Smooth muscle cell of the brain vasculature (primary cell): ENCODE results near the gene EXT2.

Experiments
- DNase-seq: peaks from one replicate; pipeline ENCODE4 v3.0.0-alpha.2; 2012; ENCODE audit warnings: low read depth, low spot score

Gene EXT2

DNA sequence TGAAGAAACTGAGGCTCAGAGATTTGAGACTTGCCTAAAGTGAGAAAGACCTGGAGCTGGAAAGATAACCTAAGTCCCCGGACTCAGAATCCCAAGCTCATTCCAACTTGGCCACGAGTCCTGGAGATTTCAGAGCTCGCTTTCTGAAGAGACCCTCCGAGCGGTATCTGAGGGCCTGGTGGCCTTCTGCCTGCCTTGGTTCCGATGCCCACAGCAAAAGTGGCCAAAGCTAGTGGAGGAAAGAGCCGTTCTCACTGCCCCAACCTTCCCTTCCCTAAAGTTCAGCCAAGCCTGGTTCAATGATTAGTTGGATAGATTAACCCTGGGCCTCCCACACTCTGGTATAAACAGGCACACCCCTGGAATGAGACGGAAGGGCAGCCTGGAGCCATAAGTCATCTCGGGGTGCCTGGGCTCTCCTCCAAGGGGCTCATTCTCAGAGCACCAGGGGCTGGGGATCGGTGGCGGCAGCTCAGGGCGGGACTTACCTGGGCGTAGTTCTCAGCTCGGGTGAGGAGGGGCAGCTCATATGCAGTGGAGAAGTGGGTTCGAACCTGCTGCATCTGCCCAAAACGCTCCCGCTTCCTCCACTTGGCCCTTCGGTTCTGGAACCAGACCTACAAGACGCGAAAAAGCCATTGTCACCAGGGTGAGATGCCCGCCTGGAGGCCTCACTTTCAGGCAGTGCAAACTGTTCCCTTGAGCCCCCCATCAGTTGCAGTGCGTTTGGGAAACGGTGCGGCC is 171.7 kb downstream of the EXT2 start:
- no peak for DNase-seq

DNA sequence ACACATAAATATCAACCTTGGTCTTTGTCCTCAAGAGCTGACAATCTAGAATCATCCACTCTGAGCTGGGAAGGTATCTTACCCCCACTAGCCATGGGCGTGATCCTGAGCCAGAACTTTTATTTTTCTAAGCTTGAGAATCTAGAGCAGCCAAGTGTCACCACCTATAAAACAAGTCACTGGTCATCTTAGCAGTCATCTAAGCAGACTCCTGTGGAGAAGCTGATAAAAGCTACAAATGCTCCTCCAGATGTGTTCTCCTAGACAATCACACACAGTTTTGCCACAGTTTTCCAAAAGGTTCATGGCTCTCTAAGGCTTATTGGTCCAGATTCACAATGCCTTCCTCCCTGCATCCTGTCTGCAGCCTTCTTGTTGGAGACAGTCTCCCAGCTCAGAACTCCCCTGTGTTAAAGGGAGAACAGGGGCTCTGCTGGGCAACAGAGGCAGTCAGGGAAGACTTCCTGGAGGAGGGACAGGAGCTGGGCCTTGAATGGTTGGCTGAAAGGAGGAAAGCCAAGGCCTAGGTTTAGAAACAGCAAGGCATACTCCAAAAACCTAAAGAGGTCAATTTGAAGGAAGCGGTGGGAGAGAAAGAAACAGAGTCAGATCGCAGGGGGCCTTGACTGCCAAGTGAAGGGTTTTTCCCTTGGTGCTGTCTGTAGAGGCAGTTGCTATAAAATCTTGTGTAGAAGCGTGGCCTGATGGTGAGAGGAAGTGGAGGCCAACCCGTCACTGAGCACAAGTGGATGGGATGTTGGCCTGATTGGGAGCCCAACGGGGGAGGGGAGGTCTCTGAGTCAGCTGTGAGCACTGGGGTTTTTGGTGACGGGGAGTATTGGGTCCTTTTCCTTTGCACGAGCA is 172.5 kb downstream of the EXT2 start:
- DNase-seq = no peak

DNA sequence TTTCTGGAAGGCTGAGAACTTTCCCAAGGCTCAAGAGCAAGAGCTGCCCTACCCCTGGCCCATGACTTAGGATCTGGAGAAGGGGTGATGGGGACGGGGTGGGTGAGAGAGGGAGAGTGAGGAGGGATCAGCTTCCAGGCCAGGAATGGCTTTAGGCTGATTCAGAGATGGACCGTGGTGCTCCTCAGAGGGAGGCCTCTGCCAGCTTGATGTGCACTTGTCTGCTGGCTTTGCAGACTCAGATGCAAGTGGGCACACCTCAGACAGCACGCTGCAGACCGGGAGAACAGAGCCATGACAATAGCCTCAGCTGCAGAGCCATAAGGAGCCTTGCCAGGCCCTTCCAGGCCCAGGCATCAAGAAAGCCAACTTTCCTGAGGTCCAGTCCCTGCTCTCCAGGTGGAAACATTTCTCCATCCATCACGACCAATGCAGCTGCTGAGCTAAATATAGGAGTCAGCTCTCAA is 173.2 kb downstream of the EXT2 start:
- no peak for DNase-seq

GRCh38 chr11:44269369-44270351 is 174.2 kb downstream of the EXT2 start:
- no peak for DNase-seq

- peak; percentile 69 for DNase-seq
Measured at GRCh38 chr11:44270403-44271273, 175.2 kb downstream of the EXT2 start.

DNA sequence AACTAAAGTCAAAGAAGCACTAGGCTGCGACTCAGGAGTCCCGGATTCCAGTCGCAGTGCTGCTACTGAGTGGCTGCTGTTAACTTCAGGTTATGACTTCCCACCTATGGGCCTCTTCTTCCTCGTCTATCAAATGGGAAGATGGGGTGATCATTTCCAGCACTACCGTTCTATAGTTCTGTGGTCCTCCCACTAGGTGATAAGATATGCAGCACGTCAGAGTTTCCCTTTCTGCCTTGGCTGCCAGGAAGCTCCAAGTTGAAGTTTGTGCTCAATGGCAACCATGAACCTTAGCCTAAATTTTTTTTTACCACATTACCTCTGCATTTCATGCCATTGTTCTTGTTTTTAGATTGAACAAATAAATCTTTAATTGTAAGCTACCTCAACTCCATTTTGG is 175.8 kb downstream of the EXT2 start:
- no peak for DNase-seq

DNA sequence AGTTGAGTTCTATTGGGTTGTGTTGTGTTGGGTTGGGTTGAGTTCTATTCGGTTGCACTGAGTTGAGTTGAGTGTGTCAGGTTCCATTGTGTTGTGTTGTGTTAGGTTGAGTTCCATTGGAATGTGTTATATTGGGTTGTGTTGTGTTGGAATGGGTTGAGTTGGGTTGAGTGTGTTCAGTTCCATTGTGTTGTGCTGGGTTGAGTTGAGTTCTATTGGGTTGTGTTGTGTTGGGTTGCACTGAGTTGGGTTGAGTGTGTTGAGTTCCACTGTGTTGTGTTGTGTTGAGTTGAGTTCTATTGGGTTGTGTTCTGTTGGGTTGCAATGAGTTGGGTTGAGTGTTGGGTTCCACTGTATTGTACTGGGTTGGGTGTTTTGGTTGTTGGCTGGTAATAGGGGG is 178.9 kb downstream of the EXT2 start:
- DNase-seq = no peak

GRCh38 chr11:44275241-44275640 is 179.8 kb downstream of the EXT2 start:
- no peak for DNase-seq

DNA sequence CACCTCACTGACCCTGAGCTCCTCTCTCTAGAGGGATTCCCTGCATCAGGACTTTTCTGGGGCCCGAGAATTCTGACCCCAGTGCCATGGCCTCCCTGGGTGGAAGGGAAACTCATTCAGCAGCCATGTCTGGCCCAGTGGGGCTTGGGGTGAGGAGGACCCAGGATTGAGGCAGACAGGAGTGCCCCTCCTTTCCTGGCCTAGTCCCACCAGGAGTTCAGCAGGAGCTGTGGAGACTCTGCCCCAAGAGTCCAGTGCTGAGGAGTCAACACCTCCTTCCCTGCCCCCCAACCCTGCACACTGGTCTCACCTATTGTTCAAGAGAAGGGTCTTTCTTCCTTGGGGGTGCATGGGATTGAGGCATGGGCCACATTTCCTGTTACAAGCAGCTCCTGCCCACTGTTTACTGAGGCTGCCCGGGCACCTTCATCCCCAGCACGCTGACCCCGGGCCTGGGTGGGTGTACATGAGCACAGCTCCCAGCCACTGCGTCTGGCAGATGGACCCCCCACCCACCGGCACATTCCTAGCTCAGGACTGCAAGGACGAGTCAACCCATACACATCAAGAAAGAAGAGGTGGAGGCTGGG is 180.6 kb downstream of the EXT2 start:
- no peak for DNase-seq

DNA sequence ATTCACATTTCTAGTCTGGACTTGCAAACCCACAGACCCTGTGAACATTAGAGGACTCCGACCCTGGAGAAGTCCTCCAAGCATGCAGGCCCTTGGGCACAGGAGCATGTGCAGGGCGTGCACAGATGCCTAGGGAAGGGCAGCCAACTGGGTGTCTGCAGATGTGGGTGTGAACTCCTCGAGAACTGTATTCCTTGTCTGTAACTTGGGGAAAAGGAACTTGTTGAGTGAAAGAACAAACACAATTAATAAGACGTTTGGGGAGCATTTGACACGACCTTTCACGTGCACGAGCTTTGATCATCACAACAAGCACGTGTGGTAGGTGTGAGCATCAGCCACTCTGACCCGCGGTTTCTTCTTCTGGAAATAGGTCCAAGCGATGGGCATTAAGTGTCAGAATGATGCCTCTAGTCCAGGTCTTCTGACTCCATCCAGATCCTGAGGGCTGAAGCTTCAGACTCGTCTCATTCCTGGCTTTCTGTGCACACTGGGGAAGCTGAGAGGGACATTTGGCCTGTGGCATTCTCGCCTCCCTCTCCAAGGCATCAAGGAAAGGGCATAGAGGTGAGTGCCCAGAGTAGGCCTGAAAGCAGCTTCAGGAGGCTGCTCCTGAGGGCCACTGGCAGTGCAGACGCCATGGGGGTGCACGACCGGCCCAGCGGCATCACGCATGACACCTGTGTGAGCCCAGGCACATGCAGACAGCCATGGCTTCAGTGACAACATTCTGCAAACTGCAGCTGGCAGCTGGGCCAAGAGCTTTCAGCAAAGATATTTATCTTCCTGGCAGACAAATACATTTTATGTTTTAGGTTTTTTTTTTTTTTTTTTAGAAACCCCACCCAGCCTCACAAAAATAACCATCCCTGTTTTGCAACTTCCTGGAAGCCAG is 182.0 kb downstream of the EXT2 start:
- no peak for DNase-seq

DNA sequence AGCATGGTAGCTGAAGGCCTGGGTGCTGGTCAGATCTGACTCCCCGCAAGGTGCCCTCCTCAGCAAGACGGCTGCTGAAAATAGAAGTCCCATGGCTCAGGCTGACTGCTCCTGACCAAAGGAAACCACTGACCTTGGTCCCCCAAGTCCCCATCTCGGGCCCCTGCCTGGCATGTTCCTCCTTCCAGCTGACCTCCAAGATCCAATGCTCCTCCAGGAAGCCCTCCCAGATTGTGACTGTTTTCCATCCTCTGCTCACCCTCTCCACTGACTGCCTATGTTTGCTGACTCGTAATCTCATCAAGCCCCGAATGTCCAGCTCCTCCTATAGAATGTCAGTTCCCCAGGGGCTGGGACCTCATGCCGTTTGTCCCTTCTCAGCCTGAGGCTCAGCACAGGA is 184.0 kb downstream of the EXT2 start:
- DNase-seq = no peak

DNA sequence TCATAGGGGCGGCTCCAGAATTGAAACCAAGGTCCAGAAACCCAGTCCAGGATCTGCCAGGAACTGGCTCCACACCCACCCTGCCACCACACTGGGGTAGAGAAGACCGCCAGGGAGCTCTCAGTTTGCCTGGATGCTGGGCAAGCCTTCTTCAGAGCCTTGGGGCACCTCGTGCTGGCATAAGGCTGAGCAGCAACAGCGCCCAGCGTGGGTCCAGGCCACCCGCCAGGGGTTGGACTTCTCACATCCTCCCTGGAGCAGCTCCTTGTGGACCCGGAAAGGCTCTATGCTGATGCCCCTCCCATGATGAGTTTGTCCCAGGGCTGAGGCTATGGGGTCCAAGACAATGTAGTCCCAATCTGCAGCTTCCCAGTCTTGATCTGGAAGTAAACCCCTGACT is 184.8 kb downstream of the EXT2 start:
- no peak for DNase-seq

DNA sequence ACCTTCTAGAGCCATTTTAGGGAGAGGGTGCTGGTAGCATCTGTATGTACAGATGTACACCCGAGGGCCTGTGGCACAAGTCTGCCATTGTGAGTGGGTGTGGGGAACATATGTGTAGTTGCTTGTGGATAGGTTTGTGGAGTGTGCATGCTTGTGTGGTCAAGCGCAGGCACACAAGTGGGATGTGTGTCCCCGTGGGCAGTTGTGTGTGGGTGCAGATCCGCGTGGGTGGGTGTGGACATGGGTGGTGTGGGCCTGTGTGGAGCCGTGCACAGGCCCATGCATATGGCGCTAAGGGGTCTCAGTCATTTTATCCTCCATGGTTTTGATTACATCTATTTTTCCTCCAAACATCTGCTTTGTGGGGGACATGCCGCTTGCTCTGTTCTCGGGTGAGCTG is 185.7 kb downstream of the EXT2 start:
- DNase-seq = no peak

- no peak for DNase-seq
Measured at GRCh38 chr11:44282620-44283019, 187.1 kb downstream of the EXT2 start.

DNA sequence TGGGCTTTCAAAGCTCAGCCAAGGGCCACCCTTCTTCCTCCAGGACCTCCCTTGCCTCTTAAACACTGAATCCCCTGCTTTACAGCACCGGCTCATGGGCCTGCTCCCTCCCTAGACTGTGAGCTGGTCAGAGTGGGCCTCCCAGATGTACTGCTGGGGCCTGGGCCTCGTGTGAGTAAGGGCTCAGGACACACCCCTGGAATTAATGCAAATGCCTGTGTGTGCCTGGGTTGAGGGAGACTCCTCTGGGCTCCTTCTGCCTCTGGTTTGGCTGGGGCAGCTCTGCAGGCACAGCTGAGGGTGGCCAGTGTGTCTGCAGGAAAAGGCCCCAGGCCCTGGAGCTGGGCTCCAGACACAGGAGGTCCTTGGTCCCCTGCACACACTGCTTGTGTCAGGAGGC is 190.3 kb downstream of the EXT2 start:
- no peak for DNase-seq

- no peak for DNase-seq
Measured at GRCh38 chr11:44286268-44286880, 190.9 kb downstream of the EXT2 start.

GRCh38 chr11:44286911-44287310 is 191.4 kb downstream of the EXT2 start:
- DNase-seq = no peak

- DNase-seq = no peak
Measured at GRCh38 chr11:44288133-44288526, 192.7 kb downstream of the EXT2 start.

- DNase-seq = no peak
Measured at GRCh38 chr11:44290208-44290607, 194.7 kb downstream of the EXT2 start.
